Endodermal cell (in vitro differentiated cells): ENCODE measurements around the gene GTF2H1. TPM values are rescaled to one million over a fixed set of nuclear protein-coding genes. Genes with fewer than 3 reads are reported as not detected.

ENCODE experiments used
- DNase-seq: peaks from one replicate; pipeline ENCODE4 v3.0.0-alpha.2; 2017
- H3K27ac ChIP-seq: 2 replicates; pipeline ENCODE4 v1.5.1; 2013; ENCODE audit warnings: mild to moderate bottlenecking, low read depth, low read length, moderate library complexity
- H3K27me3 ChIP-seq: 2 replicates; pipeline ENCODE4 v1.6.1; 2013; ENCODE audit warnings: mild to moderate bottlenecking, low read length, moderate library complexity; ENCODE audit not compliant: insufficient read depth, control insufficient read depth, poor library complexity, severe bottlenecking
- H3K36me3 ChIP-seq: 2 replicates; pipeline ENCODE4 v1.7.0; 2013; ENCODE audit warnings: mild to moderate bottlenecking, low read length, moderate library complexity; ENCODE audit not compliant: control insufficient read depth, insufficient read depth
- H3K4me1 ChIP-seq: one replicate; pipeline ENCODE4 v1.7.0; 2013; ENCODE audit warnings: low read length; ENCODE audit not compliant: control insufficient read depth, insufficient read depth
- H3K4me3 ChIP-seq: 2 replicates; pipeline ENCODE4 v1.5.1; 2013; ENCODE audit warnings: mild to moderate bottlenecking, low read length, moderate library complexity
- H3K9ac ChIP-seq: 2 replicates; pipeline ENCODE4 v1.6.1; 2013; ENCODE audit warnings: mild to moderate bottlenecking, low read length, moderate library complexity; ENCODE audit not compliant: poor library complexity, severe bottlenecking; ENCODE audit errors: extremely low read depth
- H3K9me3 ChIP-seq: 2 replicates; pipeline ENCODE4 v1.6.1; 2013; ENCODE audit warnings: mild to moderate bottlenecking, low read length, moderate library complexity; ENCODE audit not compliant: control insufficient read depth
- H3K27ac Mint-ChIP-seq: 2 replicates; pipeline ENCODE4 v1.8.0; 2020; ENCODE audit warnings: mixed read lengths
- H3K27me3 Mint-ChIP-seq: 2 replicates; pipeline ENCODE4 v1.8.0; 2021; ENCODE audit warnings: mild to moderate bottlenecking, mixed read lengths; ENCODE audit not compliant: insufficient read depth
- H3K36me3 Mint-ChIP-seq: 2 replicates; pipeline ENCODE4 v1.8.0; 2020; ENCODE audit warnings: low read depth, mixed read lengths
- H3K4me1 Mint-ChIP-seq: 2 replicates; pipeline ENCODE4 v1.8.0; 2020; ENCODE audit warnings: mixed read lengths
- H3K4me3 Mint-ChIP-seq: 2 replicates; pipeline ENCODE4 v1.8.0; 2020; ENCODE audit warnings: mild to moderate bottlenecking, moderate library complexity, mixed read lengths
- H3K9me3 Mint-ChIP-seq: 2 replicates; pipeline ENCODE4 v1.8.0; 2020; ENCODE audit warnings: mild to moderate bottlenecking, mixed read lengths
- CTCF ChIP-seq: fragments of 200-600 bp; sonication (generic); conservative IDR thresholded peaks from 2 replicates; pipeline ENCODE4 v1.5.0; 2021; ENCODE audit warnings: antibody characterized with exemption, mild to moderate bottlenecking
- WGBS, 2 experiments: methylation state at CpG; one replicate each; pipeline versions ENCODE4 v1.1.5 to v1.1.7; 2013; ENCODE audit warnings: missing lambda C conversion rate in 2 of 2, mixed read lengths in 1 of 2; ENCODE audit not compliant: insufficient coverage in 1 of 2, insufficient read length in 1 of 2; 5-methylcytosine and 5-hydroxymethylcytosine counted together
- total RNA-seq, 2 donors: library from RNA; stranded (reverse); fragmentation: NEBNext Ultra II Directional in 1 of 2; extraction: Animal tissue kit (Norgen Biotek cat#: 25700) in 1 of 2; gene quantifications; 2 replicates in 1 of 2; 3 replicates in 1 of 2; pipeline ENCODE4 v1.2.1, GENCODE V29; 2021

The GTF2H1 gene
- total RNA-seq, 2 donors from 2014 or later: 25.7 to 31.5 TPM

- Histone ChIP-seq H3K27ac (no peak overlapping the region), H3K9ac (no peak overlapping the region), H3K36me3 (peaks cover 58% of the 10 kb centered on the region), H3K4me3 (no peak overlapping the region), H3K9me3 (no peaks in the 10 kb centered on the region), H3K4me1 (peaks cover 3% of the 10 kb centered on the region), H3K27me3 (no peaks in the 10 kb centered on the region)
- Mint-ChIP-seq H3K27me3 (no peaks in the 10 kb centered on the region), H3K4me3 (no peak overlapping the region), H3K4me1 (peaks cover 5% of the 10 kb centered on the region), H3K27ac (no peak overlapping the region), H3K9me3 (no peaks in the 10 kb centered on the region), H3K36me3 (peaks cover 48% of the 10 kb centered on the region)
- 91 to 100% methylated on average over 4 to 5 of the region's 5 CpGs for WGBS, 2 experiments
- TF ChIP-seq CTCF: no peak
- DNase-seq: no peak
Observed at GRCh38 chr11:18329196-18329870, 7.0 kb downstream of the GTF2H1 start.

- Mint-ChIP-seq H3K4me3 (no peak overlapping the region), H3K4me1 (no peaks in the 10 kb centered on the region), H3K9me3 (no peaks in the 10 kb centered on the region)
Observed at GRCh38 chr11:18330921-18331320, 8.6 kb downstream of the GTF2H1 start.

GRCh38 chr11:18332302-18332701, 9.9 kb downstream of the GTF2H1 start:
- H3K27me3 ChIP-seq: no peaks in the 10 kb centered on the region
- H3K4me3 ChIP-seq: no peak overlapping the region
- DNase-seq: no peak
- H3K4me1 Mint-ChIP-seq: no peaks in the 10 kb centered on the region
- H3K9ac ChIP-seq: no peak overlapping the region
- H3K27ac Mint-ChIP-seq: no peak overlapping the region
- H3K9me3 Mint-ChIP-seq: no peaks in the 10 kb centered on the region
- H3K27me3 Mint-ChIP-seq: no peaks in the 10 kb centered on the region
- H3K27ac ChIP-seq: no peak overlapping the region
- no peaks in the 10 kb centered on the region for H3K9me3 ChIP-seq
- H3K4me1 ChIP-seq: no peaks in the 10 kb centered on the region
- peaks cover 51% of the 10 kb centered on the region for H3K36me3 ChIP-seq
- H3K36me3 Mint-ChIP-seq: peaks cover 50% of the 10 kb centered on the region
- no peak for TF ChIP-seq CTCF
- WGBS, 2 experiments: 100% methylated on average over 1 of the region's 1 CpG; no CpG with 5 or more reads in 1 of the 2 experiments
- no peak overlapping the region for H3K4me3 Mint-ChIP-seq

More at GRCh38 chr11:18330921-18331320, 8.6 kb downstream of the GTF2H1 start:
- WGBS, 2 experiments: 96 to 100% methylated on average over 3 to 6 of the region's 6 CpGs
- no peak for DNase-seq
- TF ChIP-seq CTCF: no peak
- Histone ChIP-seq H3K36me3 (peaks cover 56% of the 10 kb centered on the region), H3K4me1 (no peaks in the 10 kb centered on the region), H3K27me3 (no peaks in the 10 kb centered on the region), H3K4me3 (no peak overlapping the region), H3K9me3 (no peaks in the 10 kb centered on the region), H3K9ac (no peak overlapping the region), H3K27ac (no peak overlapping the region)
- Mint-ChIP-seq H3K27me3 (no peaks in the 10 kb centered on the region), H3K36me3 (peaks cover 48% of the 10 kb centered on the region), H3K27ac (no peak overlapping the region)
